Stimulated activated CD8-positive, alpha-beta memory T cell treated with anti-CD3 and anti-CD28 coated beads, Interleukin-15, amount 100 ng/mL, for 1 hour (primary cell): ENCODE results near the gene INVS.
"Not testable (repeated sequence)": the region's sequence is repeated elsewhere in the genome, so short reads cannot be mapped to it uniquely, and the experiment has no call there.

ENCODE experiments used
- DNase-seq: peaks from one replicate; pipeline ENCODE4 v3.0.0-alpha.2; 2020; ENCODE audit warnings: low read depth

INVS gene

GRCh38 chr9:100125236-100125635 lies 26.2 kb downstream of the INVS start:
- no peak for DNase-seq

GRCh38 chr9:100125910-100126309 lies 26.9 kb downstream of the INVS start:
- DNase-seq: no peak

GRCh38 chr9:100126423-100126822 lies 27.4 kb downstream of the INVS start:
- DNase-seq: no peak

GRCh38 chr9:100129772-100130171 lies 30.7 kb downstream of the INVS start:
- DNase-seq: no peak

- DNase-seq: no peak
These were observed 32.2 kb downstream of the INVS start for GRCh38 chr9:100131216-100131615.

GRCh38 chr9:100131875-100132430 lies 32.9 kb downstream of the INVS start:
- DNase-seq: no peak

- no peak for DNase-seq
These were observed 35.7 kb downstream of the INVS start for GRCh38 chr9:100134731-100135130.

GRCh38 chr9:100136799-100137198 lies 37.8 kb downstream of the INVS start:
- not testable (repeated sequence) for DNase-seq

GRCh38 chr9:100140303-100140702 lies 41.3 kb downstream of the INVS start:
- DNase-seq: not testable (repeated sequence)

- DNase-seq: not testable (repeated sequence)
These were observed 42.8 kb downstream of the INVS start for GRCh38 chr9:100141862-100142261.

GRCh38 chr9:100145167-100145934 lies 46.3 kb downstream of the INVS start:
- not testable (repeated sequence) for DNase-seq

GRCh38 chr9:100145976-100146375 lies 46.9 kb downstream of the INVS start:
- DNase-seq: not testable (repeated sequence)

- no peak for DNase-seq
These were observed 51.2 kb downstream of the INVS start for GRCh38 chr9:100150214-100150613.

GRCh38 chr9:100160021-100160420 lies 61.0 kb downstream of the INVS start:
- DNase-seq: no peak

GRCh38 chr9:100167176-100167575 lies 68.1 kb downstream of the INVS start:
- DNase-seq: no peak

- DNase-seq: no peak
These were observed 69.0 kb downstream of the INVS start for GRCh38 chr9:100167915-100168654.

GRCh38 chr9:100170085-100170484 lies 71.0 kb downstream of the INVS start:
- DNase-seq: no peak

- DNase-seq: no peak
These were observed 71.5 kb downstream of the INVS start for GRCh38 chr9:100170556-100170955.

GRCh38 chr9:100186356-100186755 lies 87.3 kb downstream of the INVS start:
- DNase-seq: no peak

GRCh38 chr9:100190339-100190738 lies 91.3 kb downstream of the INVS start:
- DNase-seq: no peak

GRCh38 chr9:100191264-100191663 lies 92.2 kb downstream of the INVS start:
- no peak for DNase-seq

GRCh38 chr9:100193078-100193477 lies 94.0 kb downstream of the INVS start:
- no peak for DNase-seq

- no peak for DNase-seq
These were observed 97.2 kb downstream of the INVS start for GRCh38 chr9:100196215-100196614.
